H9 (cell line): ENCODE results near the gene PCDHGA11. TPM values are rescaled to one million over a fixed set of nuclear protein-coding genes. Genes with fewer than 3 reads are reported as not detected.
"Not testable (repeated sequence)": the region's sequence is repeated elsewhere in the genome, so short reads cannot be mapped to it uniquely, and the experiment has no call there.

Experiments
- DNase-seq: peaks from one replicate; pipeline ENCODE4 v3.0.0-alpha.2; 2017
- H2AFZ ChIP-seq: one replicate; pipeline ENCODE4 v1.6.1; 2013; ENCODE audit warnings: mild to moderate bottlenecking, low read length, control low read depth, moderate library complexity
- H2AK5ac ChIP-seq: 2 replicates; pipeline ENCODE4 v1.6.1; 2013; ENCODE audit warnings: low read length, control low read depth, mixed read lengths; ENCODE audit not compliant: insufficient read length
- H2BK120ac ChIP-seq: one replicate; pipeline ENCODE4 v1.6.1; 2013; ENCODE audit warnings: low read depth, mild to moderate bottlenecking, low read length, control low read depth, inconsistent platforms; ENCODE audit not compliant: poor library complexity, severe bottlenecking
- H2BK12ac ChIP-seq: 2 replicates; pipeline ENCODE4 v1.6.1; 2013; ENCODE audit warnings: low read length, control low read depth, mixed read lengths, low read depth; ENCODE audit not compliant: insufficient read length
- H2BK15ac ChIP-seq: 2 replicates; pipeline ENCODE4 v1.6.1; 2013; ENCODE audit warnings: low read depth, low read length, control low read depth
- H2BK20ac ChIP-seq: one replicate; pipeline ENCODE4 v1.6.1; 2013; ENCODE audit warnings: low read depth, mild to moderate bottlenecking, low read length, control low read depth, inconsistent platforms; ENCODE audit not compliant: poor library complexity, severe bottlenecking
- H2BK5ac ChIP-seq: 2 replicates; pipeline ENCODE4 v1.6.1; 2013; ENCODE audit warnings: low read length, control low read depth, mixed read lengths; ENCODE audit not compliant: insufficient read length
- H3K14ac ChIP-seq: 2 replicates; pipeline ENCODE4 v1.6.1; 2013; ENCODE audit warnings: low read length, control low read depth; ENCODE audit not compliant: insufficient read depth
- H3K18ac ChIP-seq: 2 replicates; pipeline ENCODE4 v1.6.1; 2013; ENCODE audit warnings: low read depth, mild to moderate bottlenecking, mixed read lengths, low read length, control low read depth; ENCODE audit not compliant: insufficient read length
- H3K23ac ChIP-seq: 2 replicates; pipeline ENCODE4 v1.6.1; 2013; ENCODE audit warnings: low read length, control low read depth, mixed read lengths, low read depth; ENCODE audit not compliant: insufficient read length
- H3K23me2 ChIP-seq: 2 replicates; pipeline ENCODE4 v1.6.1; 2013; ENCODE audit warnings: low read depth, mild to moderate bottlenecking, mixed read lengths, low read length, control low read depth; ENCODE audit not compliant: insufficient read length, poor library complexity, severe bottlenecking
- H3K27ac ChIP-seq: 2 replicates; pipeline ENCODE4 v1.5.1; 2013; ENCODE audit warnings: low read length, control low read depth, mixed read lengths, low read depth; ENCODE audit not compliant: insufficient read length
- H3K27me3 ChIP-seq: 2 replicates; pipeline ENCODE4 v1.6.1; 2013; ENCODE audit warnings: low read length, control low read depth, inconsistent platforms; ENCODE audit not compliant: insufficient read depth
- H3K4ac ChIP-seq: 2 replicates; pipeline ENCODE4 v1.6.1; 2013; ENCODE audit warnings: low read depth, mild to moderate bottlenecking, control low read depth, inconsistent platforms, low read length, moderate library complexity
- H3K4me1 ChIP-seq: 2 replicates; pipeline ENCODE4 v1.6.1; 2013; ENCODE audit warnings: low read length, control low read depth, inconsistent platforms; ENCODE audit not compliant: insufficient read depth
- H3K4me2 ChIP-seq: 2 replicates; pipeline ENCODE4 v1.6.1; 2013; ENCODE audit warnings: low read length, control low read depth, mixed read lengths; ENCODE audit not compliant: insufficient read length, insufficient read depth
- H3K56ac ChIP-seq: 2 replicates; pipeline ENCODE4 v1.6.1; 2013; ENCODE audit warnings: low read depth, mild to moderate bottlenecking, mixed read lengths, low read length, control low read depth; ENCODE audit not compliant: insufficient read length
- H3K79me1 ChIP-seq: 2 replicates; pipeline ENCODE4 v1.6.1; 2013; ENCODE audit warnings: low read depth, mild to moderate bottlenecking, moderate library complexity, low read length, control low read depth, inconsistent platforms; ENCODE audit not compliant: insufficient read depth, poor library complexity, severe bottlenecking
- H3K79me2 ChIP-seq: 2 replicates; pipeline ENCODE4 v1.6.1; 2013; ENCODE audit warnings: low read length, control low read depth, inconsistent platforms; ENCODE audit not compliant: insufficient read depth
- H3K9ac ChIP-seq: 2 replicates; pipeline ENCODE4 v1.6.1; 2013; ENCODE audit warnings: low read length, control low read depth, mixed read lengths; ENCODE audit not compliant: insufficient read length; ENCODE audit errors: extremely low read depth
- H3K9me3 ChIP-seq: one replicate; pipeline ENCODE4 v1.6.1; 2013; ENCODE audit warnings: low read depth, low read length, inconsistent platforms; ENCODE audit not compliant: control insufficient read depth
- H3T11ph ChIP-seq: one replicate; pipeline ENCODE4 v1.6.1; 2013; ENCODE audit warnings: mild to moderate bottlenecking, low read length, control low read depth, inconsistent platforms
- H4K20me1 ChIP-seq: one replicate; pipeline ENCODE4 v1.6.1; 2013; ENCODE audit not compliant: control insufficient read depth, insufficient read length, insufficient read depth
- H4K5ac ChIP-seq: 2 replicates; pipeline ENCODE4 v1.6.1; 2013; ENCODE audit warnings: low read depth, mild to moderate bottlenecking, mixed read lengths, low read length, control low read depth; ENCODE audit not compliant: insufficient read length
- H4K8ac ChIP-seq: replicated peaks from 2 replicates; pipeline ENCODE4 v1.6.1; 2013; ENCODE audit warnings: low read length, control low read depth, mixed read lengths, low read depth; ENCODE audit not compliant: insufficient read length
- H4K91ac ChIP-seq: 2 replicates; pipeline ENCODE4 v1.6.1; 2013; ENCODE audit warnings: low read depth, mild to moderate bottlenecking, moderate library complexity, mixed read lengths, low read length, control low read depth; ENCODE audit not compliant: insufficient read length
- H3K27ac Mint-ChIP-seq, 3 experiments: 2 replicates in 2 of 3; 3 replicates in 1 of 3; pipeline ENCODE4 v1.8.0; 2020 to 2021; ENCODE audit warnings: mixed read lengths in 3 of 3, mild to moderate bottlenecking in 1 of 3, moderate library complexity in 1 of 3
- H3K27me3 Mint-ChIP-seq: 2 replicates; pipeline ENCODE4 v1.8.0; 2021; ENCODE audit warnings: low read depth, mild to moderate bottlenecking, moderate library complexity, mixed read lengths
- H3K36me3 Mint-ChIP-seq, 3 experiments: 2 replicates in 2 of 3; 3 replicates in 1 of 3; pipeline ENCODE4 v1.8.0; 2020 to 2021; ENCODE audit warnings: low read depth in 3 of 3, mixed read lengths in 3 of 3; ENCODE audit not compliant: insufficient read depth in 1 of 3
- H3K4me1 Mint-ChIP-seq, 2 experiments: 2 replicates each; pipeline ENCODE4 v1.8.0; 2020; ENCODE audit warnings: mixed read lengths in 2 of 2
- H3K4me3 Mint-ChIP-seq, 2 experiments: 2 replicates in 1 of 2; 3 replicates in 1 of 2; pipeline ENCODE4 v1.8.0; 2020 to 2021; ENCODE audit warnings: mild to moderate bottlenecking in 2 of 2, mixed read lengths in 2 of 2, moderate library complexity in 1 of 2
- H3K9me3 Mint-ChIP-seq, 2 experiments: 2 replicates in 1 of 2; 3 replicates in 1 of 2; pipeline ENCODE4 v1.8.0; 2020; ENCODE audit warnings: mild to moderate bottlenecking in 2 of 2, mixed read lengths in 2 of 2, moderate library complexity in 1 of 2
- WGBS: extraction: QIAGEN DNeasy Blood & Tissue Kit; methylation state at CpG from one replicate; pipeline ENCODE4 v1.1.7; 2013; ENCODE audit warnings: missing lambda C conversion rate, low lambda C conversion rate, mixed read lengths; ENCODE audit not compliant: insufficient read length; ENCODE audit errors: extremely low coverage; 5-methylcytosine and 5-hydroxymethylcytosine counted together
- total RNA-seq: library from RNA; stranded (reverse); gene quantifications from 2 replicates; pipeline ENCODE4 v1.2.1, GENCODE V29; 2021

The PCDHGA11 gene
- total RNA-seq, 1 experiment from 2014 or later, result 2.6 TPM

DNA sequence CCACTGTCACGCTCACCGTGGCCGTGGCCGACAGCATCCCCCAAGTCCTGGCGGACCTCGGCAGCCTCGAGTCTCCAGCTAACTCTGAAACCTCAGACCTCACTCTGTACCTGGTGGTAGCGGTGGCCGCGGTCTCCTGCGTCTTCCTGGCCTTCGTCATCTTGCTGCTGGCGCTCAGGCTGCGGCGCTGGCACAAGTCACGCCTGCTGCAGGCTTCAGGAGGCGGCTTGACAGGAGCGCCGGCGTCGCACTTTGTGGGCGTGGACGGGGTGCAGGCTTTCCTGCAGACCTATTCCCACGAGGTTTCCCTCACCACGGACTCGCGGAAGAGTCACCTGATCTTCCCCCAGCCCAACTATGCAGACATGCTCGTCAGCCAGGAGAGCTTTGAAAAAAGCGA is 11.9 kb downstream of the PCDHGA11 start:
- peaks cover 50 to 57% of the 10 kb centered on the region in 2 experiments for H3K9me3 Mint-ChIP-seq
- not testable (repeated sequence) for H3K27me3 Mint-ChIP-seq

More for the DNA sequence above, 11.9 kb downstream of the PCDHGA11 start:
- not testable (repeated sequence) for H3K9ac ChIP-seq, H4K20me1 ChIP-seq, H2BK15ac ChIP-seq, H3K56ac ChIP-seq, H3K27me3 ChIP-seq, H3K27ac ChIP-seq, H3K79me1 ChIP-seq, H3K23me2 ChIP-seq, H2BK5ac ChIP-seq, H4K8ac ChIP-seq, H3K4me3 Mint-ChIP-seq, H2BK12ac ChIP-seq, H3K14ac ChIP-seq, H2AFZ ChIP-seq, H2BK120ac ChIP-seq, H3K4me1 ChIP-seq, H3K4me1 Mint-ChIP-seq, H3K18ac ChIP-seq, H4K91ac ChIP-seq, H3K27ac Mint-ChIP-seq, H2BK20ac ChIP-seq, H3K23ac ChIP-seq, H3K4ac ChIP-seq, H4K5ac ChIP-seq, H3T11ph ChIP-seq, DNase-seq, H3K79me2 ChIP-seq, H2AK5ac ChIP-seq, H3K4me2 ChIP-seq
- peaks cover 14% of the 10 kb centered on the region for H3K9me3 ChIP-seq
- no CpG with 5 or more reads among the region's 29 CpGs for WGBS
- peaks cover 42 to 61% (median 43%) of the 10 kb centered on the region in 3 experiments for H3K36me3 Mint-ChIP-seq
